ENCODE results near the gene TTC16. TPM values are rescaled to one million over a fixed set of nuclear protein-coding genes. Genes with fewer than 3 reads are reported as not detected.

TTC16 gene
- polyA plus RNA-seq, 1 donor from 2014 or later: 0.11 TPM

DNA sequence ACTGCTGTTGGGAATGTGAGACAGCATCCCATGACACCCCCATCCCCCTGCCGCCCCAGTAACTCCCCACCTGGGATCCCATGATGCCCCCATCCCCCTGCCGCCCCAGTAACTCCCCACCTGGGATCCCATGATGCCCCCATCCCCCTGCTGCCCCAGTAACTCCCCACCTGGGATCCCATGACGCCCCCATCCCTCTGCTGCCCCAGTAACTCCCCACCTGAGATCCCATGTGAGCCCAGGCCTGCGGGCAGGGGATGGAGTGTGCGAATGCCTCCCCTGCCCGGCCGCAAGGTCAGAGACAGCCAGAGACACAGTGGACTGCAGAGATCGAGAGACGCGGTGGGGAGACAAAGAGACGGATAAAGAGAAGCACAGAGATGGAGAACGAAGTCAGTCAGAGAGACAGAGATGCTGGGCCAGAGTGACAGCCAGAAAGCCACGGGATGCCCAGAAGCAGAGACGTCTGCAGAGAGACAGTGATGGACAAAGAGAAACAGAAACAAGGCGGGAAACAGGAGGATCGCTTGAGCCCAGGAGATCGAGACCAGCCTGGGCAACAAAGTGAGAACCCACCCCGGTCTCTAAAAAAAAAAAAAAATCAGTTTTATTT, 61.6 kb downstream of the TTC16 start:
- H3K9ac ChIP-seq (ENCODE audit: low read length): no peak overlapping the region
- no peaks in the 10 kb centered on the region for H3K36me3 ChIP-seq (ENCODE audit: insufficient read depth, low read length)
- H3K4me3 ChIP-seq (ENCODE audit: low read length): no peak overlapping the region
- H3F3A ChIP-seq (ENCODE audit: insufficient read depth, low read length, poor library complexity, severe bottlenecking): no peaks in the 10 kb centered on the region
- no peak overlapping the region for H3K27ac ChIP-seq (ENCODE audit: low read length)
- H4K20me1 ChIP-seq (ENCODE audit: insufficient read depth): no peaks in the 10 kb centered on the region
- no peaks in the 10 kb centered on the region for H3K79me2 ChIP-seq (replicated peaks; ENCODE audit: insufficient read depth, low read length)
- no peak overlapping the region for H2AFZ ChIP-seq (ENCODE audit: low read depth, low read length)
- H3K9me2 ChIP-seq (ENCODE audit: insufficient read depth, low read length): no peaks in the 10 kb centered on the region
- no peaks in the 10 kb centered on the region for H3K9me3 ChIP-seq (ENCODE audit: low read length)
- no peak overlapping the region for H3K4me2 ChIP-seq (ENCODE audit: low read length)
- no peaks in the 10 kb centered on the region for H3K27me3 ChIP-seq (ENCODE audit: insufficient read depth, low read depth, low read length)
- no peak for TF ChIP-seq EZH2 (IDR thresholded peaks at IDR 0.05; ENCODE audit: borderline replicate concordance, insufficient read depth, low read length, poor library complexity, severe bottlenecking)
- TF ChIP-seq RAD21 (conservative IDR thresholded peaks at IDR 0.05): no peak
- TF ChIP-seq POLR2AphosphoS5 (IDR thresholded peaks at IDR 0.05): no peak

DNA sequence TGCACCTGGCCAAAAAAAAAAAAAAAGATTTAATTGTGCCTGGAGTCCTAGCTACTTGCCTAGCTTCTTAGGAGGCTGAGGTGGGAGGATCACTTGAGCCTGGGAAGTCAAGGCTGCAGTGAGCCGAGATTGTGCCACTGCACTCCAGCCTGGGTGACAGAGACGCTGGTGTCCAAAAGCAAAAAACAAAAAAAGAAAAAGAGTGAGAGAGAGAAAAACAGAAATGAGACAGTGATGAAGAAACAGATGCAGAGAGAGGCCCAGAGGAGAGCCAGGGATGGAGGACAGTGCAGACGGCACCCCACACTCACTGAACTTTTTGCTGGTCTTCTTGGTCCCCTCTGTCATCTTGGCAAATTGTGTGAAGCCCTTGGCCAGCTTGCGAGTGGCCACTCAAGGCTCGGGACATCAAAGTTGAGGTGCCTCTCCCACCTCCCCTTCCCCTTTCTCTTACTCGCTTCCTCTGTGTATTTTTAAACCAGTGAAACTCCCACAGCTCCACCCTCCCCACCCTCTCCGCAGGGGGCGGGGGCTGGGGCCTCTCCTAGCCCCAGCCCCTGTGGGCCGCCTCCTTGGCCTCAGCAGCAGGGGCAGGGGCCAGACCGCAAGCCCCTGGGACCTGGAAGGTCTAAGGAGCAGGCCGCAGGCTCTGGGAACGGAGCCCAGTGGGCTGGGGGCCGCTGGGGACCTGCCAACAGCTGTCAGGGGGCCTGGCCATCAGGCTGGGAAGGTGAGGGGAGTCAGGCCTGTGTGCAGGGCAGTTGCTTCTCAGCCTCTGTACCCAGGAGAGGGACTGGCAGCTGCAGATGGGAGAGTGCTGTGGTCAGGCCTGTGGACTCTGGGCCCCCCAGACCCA, 62.6 kb downstream of the TTC16 start, which contains the start of gene SH2D3C:
Gene SH2D3C (minus strand): TSS at position 387 of the 856 bp plus-strand sequence. CDS start 39 bp downstream, at position 348.
- Histone ChIP-seq H3K9me2 (ENCODE audit: insufficient read depth, low read length) (no peaks in the 10 kb centered on the region), H2AFZ (ENCODE audit: low read depth, low read length) (no peak within 1 kb of the TSS), H3K9ac (ENCODE audit: low read length) (no peak within 1 kb of the TSS), H4K20me1 (ENCODE audit: insufficient read depth) (no peaks in the 10 kb centered on the region), H3K79me2 (replicated peaks; ENCODE audit: insufficient read depth, low read length) (no peaks in the 10 kb centered on the region), H3K27ac (ENCODE audit: low read length) (no peak within 1 kb of the TSS), H3F3A (ENCODE audit: insufficient read depth, low read length, poor library complexity, severe bottlenecking) (no peaks in the 10 kb centered on the region), H3K36me3 (ENCODE audit: insufficient read depth, low read length) (no peaks in the 10 kb centered on the region), H3K9me3 (ENCODE audit: low read length) (no peaks in the 10 kb centered on the region), H3K4me3 (ENCODE audit: low read length) (no peak within 1 kb of the TSS), H3K27me3 (ENCODE audit: insufficient read depth, low read depth, low read length) (no peaks in the 10 kb centered on the region), H3K4me2 (ENCODE audit: low read length) (no peak within 1 kb of the TSS)
- TF ChIP-seq, protein P1, sequence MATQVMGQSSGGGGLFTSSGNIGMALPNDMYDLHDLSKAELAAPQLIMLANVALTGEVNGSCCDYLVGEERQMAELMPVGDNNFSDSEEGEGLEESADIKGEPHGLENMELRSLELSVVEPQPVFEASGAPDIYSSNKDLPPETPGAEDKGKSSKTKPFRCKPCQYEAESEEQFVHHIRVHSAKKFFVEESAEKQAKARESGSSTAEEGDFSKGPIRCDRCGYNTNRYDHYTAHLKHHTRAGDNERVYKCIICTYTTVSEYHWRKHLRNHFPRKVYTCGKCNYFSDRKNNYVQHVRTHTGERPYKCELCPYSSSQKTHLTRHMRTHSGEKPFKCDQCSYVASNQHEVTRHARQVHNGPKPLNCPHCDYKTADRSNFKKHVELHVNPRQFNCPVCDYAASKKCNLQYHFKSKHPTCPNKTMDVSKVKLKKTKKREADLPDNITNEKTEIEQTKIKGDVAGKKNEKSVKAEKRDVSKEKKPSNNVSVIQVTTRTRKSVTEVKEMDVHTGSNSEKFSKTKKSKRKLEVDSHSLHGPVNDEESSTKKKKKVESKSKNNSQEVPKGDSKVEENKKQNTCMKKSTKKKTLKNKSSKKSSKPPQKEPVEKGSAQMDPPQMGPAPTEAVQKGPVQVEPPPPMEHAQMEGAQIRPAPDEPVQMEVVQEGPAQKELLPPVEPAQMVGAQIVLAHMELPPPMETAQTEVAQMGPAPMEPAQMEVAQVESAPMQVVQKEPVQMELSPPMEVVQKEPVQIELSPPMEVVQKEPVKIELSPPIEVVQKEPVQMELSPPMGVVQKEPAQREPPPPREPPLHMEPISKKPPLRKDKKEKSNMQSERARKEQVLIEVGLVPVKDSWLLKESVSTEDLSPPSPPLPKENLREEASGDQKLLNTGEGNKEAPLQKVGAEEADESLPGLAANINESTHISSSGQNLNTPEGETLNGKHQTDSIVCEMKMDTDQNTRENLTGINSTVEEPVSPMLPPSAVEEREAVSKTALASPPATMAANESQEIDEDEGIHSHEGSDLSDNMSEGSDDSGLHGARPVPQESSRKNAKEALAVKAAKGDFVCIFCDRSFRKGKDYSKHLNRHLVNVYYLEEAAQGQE (IDR thresholded peaks at IDR 0.05; ENCODE audit: borderline replicate concordance): no peak
- TF ChIP-seq EP300 (conservative IDR thresholded peaks at IDR 0.05; ENCODE audit: poor library complexity, severe bottlenecking) (no peak), SMC3 (conservative IDR thresholded peaks at IDR 0.05; ENCODE audit: poor library complexity) (no peak), POLR2AphosphoS5 (IDR thresholded peaks at IDR 0.05) (no peak), RAD21 (conservative IDR thresholded peaks at IDR 0.05) (no peak), EZH2 (IDR thresholded peaks at IDR 0.05; ENCODE audit: borderline replicate concordance, insufficient read depth, low read length, poor library complexity, severe bottlenecking) (no peak), TAF1 (IDR thresholded peaks at IDR 0.05; ENCODE audit: low read depth) (no peak), MXI1 (conservative IDR thresholded peaks at IDR 0.05; ENCODE audit: poor library complexity, severe bottlenecking) (no peak)
- TF ChIP-seq, protein P2, sequence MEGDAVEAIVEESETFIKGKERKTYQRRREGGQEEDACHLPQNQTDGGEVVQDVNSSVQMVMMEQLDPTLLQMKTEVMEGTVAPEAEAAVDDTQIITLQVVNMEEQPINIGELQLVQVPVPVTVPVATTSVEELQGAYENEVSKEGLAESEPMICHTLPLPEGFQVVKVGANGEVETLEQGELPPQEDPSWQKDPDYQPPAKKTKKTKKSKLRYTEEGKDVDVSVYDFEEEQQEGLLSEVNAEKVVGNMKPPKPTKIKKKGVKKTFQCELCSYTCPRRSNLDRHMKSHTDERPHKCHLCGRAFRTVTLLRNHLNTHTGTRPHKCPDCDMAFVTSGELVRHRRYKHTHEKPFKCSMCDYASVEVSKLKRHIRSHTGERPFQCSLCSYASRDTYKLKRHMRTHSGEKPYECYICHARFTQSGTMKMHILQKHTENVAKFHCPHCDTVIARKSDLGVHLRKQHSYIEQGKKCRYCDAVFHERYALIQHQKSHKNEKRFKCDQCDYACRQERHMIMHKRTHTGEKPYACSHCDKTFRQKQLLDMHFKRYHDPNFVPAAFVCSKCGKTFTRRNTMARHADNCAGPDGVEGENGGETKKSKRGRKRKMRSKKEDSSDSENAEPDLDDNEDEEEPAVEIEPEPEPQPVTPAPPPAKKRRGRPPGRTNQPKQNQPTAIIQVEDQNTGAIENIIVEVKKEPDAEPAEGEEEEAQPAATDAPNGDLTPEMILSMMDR (IDR thresholded peaks at IDR 0.05; ENCODE audit: poor library complexity, severe bottlenecking): no peak

All from neural cell (in vitro differentiated cells).